Measurements from ENCODE around the gene MAST3. TPM values are rescaled to one million over a fixed set of nuclear protein-coding genes. Genes with fewer than 3 reads are reported as not detected.

Gene MAST3
- polyA plus RNA-seq, 1 experiment, result 2.8 TPM

- DNase-seq (ENCODE audit: low read depth), result no peak
- TF ChIP-seq CTCF (IDR thresholded peaks at IDR 0.05; ENCODE audit: insufficient read depth, low read depth, low read length), result no peak
- Histone ChIP-seq H3K4me3 (ENCODE audit: low read depth, low read length) (no peak overlapping the region), H3K27me3 (ENCODE audit: control insufficient read depth, insufficient read depth, low read length) (no peaks in the 10 kb centered on the region), H3K36me3 (ENCODE audit: control insufficient read depth, insufficient read depth, low read length) (peaks cover 20% of the 10 kb centered on the region)
- POLR2A ChIA-PET, result interaction anchor here (0.6 kb wide), 2 partner anchors 93 to 115 kb away, joined by 3 read pairs; no protein-coding TSS in a partner anchor
- CTCF ChIA-PET, result interaction anchor here (0.5 to 2.3 kb wide), 7 partner anchors 12 to 250 kb away, joined by 3 to 10 read pairs (median 4); no protein-coding TSS in a partner anchor
Observed at GRCh38 chr19:18161636-18162002, 64.0 kb downstream of the MAST3 start.

GRCh38 chr19:18164072-18164471 lies 66.5 kb downstream of the MAST3 start:
- CTCF ChIA-PET, result no interaction called here
- no peak overlapping the region for H3K4me3 ChIP-seq (ENCODE audit: low read depth, low read length)
- H3K27me3 ChIP-seq (ENCODE audit: control insufficient read depth, insufficient read depth, low read length), result no peaks in the 10 kb centered on the region
- no peak for TF ChIP-seq CTCF (IDR thresholded peaks at IDR 0.05; ENCODE audit: insufficient read depth, low read depth, low read length)
- POLR2A ChIA-PET, result no interaction called here
- DNase-seq (ENCODE audit: low read depth), result no peak
- peaks cover 28% of the 10 kb centered on the region for H3K36me3 ChIP-seq (ENCODE audit: control insufficient read depth, insufficient read depth, low read length)

- Histone ChIP-seq H3K27me3 (ENCODE audit: control insufficient read depth, insufficient read depth, low read length) (no peaks in the 10 kb centered on the region), H3K4me3 (ENCODE audit: low read depth, low read length) (no peak overlapping the region), H3K36me3 (ENCODE audit: control insufficient read depth, insufficient read depth, low read length) (peaks cover 29% of the 10 kb centered on the region)
- no peak for TF ChIP-seq CTCF (IDR thresholded peaks at IDR 0.05; ENCODE audit: insufficient read depth, low read depth, low read length)
- ChIA-PET POLR2A (no interaction called here), CTCF (interaction anchor here (0.9 to 1.8 kb wide), 3 partner anchors 11 to 114 kb away, joined by 3 read pairs; no protein-coding TSS in a partner anchor)
- no peak for DNase-seq (ENCODE audit: low read depth)
Observed at GRCh38 chr19:18165794-18166544, 68.4 kb downstream of the MAST3 start.

GRCh38 chr19:18167011-18167410 lies 69.4 kb downstream of the MAST3 start:
- no peak for DNase-seq (ENCODE audit: low read depth)
- POLR2A ChIA-PET, result no interaction called here
- TF ChIP-seq CTCF (IDR thresholded peaks at IDR 0.05; ENCODE audit: insufficient read depth, low read depth, low read length), result no peak
- H3K36me3 ChIP-seq (ENCODE audit: control insufficient read depth, insufficient read depth, low read length), result peaks cover 27% of the 10 kb centered on the region
- H3K4me3 ChIP-seq (ENCODE audit: low read depth, low read length), result no peak overlapping the region
- no peaks in the 10 kb centered on the region for H3K27me3 ChIP-seq (ENCODE audit: control insufficient read depth, insufficient read depth, low read length)
- CTCF ChIA-PET, result interaction anchor here (0.7 to 2.3 kb wide), 6 partner anchors 15 to 452 kb away, joined by 3 to 14 read pairs (median 3); no protein-coding TSS in a partner anchor

- no peak for DNase-seq (ENCODE audit: low read depth)
- H3K27me3 ChIP-seq (ENCODE audit: control insufficient read depth, insufficient read depth, low read length), result no peaks in the 10 kb centered on the region
- peaks cover 20% of the 10 kb centered on the region for H3K36me3 ChIP-seq (ENCODE audit: control insufficient read depth, insufficient read depth, low read length)
- no peak overlapping the region for H3K4me3 ChIP-seq (ENCODE audit: low read depth, low read length)
- ChIA-PET POLR2A (no interaction called here), CTCF (interaction anchor here (0.6 to 2.3 kb wide), 23 partner anchors 8 to 552 kb away, joined by 3 to 14 read pairs (median 5); no protein-coding TSS in a partner anchor)
- TF ChIP-seq CTCF (IDR thresholded peaks at IDR 0.05; ENCODE audit: insufficient read depth, low read depth, low read length), result peak; percentile 80
Observed at GRCh38 chr19:18167975-18168645, 70.5 kb downstream of the MAST3 start.
